ENCODE measurements around the gene CRB2.

Gene CRB2

DNA sequence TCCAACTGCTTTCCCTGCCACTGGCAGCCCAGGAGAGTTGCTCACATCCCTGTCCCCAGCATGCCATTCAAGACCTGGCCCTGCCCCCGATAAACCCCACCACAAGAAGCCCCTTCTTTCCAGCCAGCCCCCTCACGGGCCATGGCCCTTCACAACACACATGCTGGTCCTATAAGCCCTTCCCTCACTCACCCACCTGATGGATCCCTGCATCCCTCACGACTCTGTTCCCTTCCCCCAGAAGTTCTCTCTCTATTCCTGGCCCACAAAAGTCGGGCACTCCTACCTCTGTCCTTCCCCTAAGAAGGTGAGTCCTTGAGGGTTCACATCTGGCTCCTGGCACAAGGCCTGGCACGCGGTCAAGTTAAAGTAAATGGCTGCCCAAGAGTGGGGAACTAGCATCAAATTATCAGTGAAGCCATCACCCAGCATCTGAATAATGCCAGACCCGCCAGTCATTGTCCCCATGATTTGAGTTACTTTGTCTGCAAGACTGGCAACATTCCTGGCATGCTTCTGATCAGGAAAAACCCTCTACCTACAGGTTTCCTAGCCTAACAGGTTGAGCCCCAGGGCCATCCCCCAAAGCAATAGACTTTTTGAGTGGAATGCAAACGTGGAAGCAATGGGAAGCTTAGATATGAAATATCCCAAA lies 65.9 kb downstream of the CRB2 start:
- no peak for DNase-seq (ENCODE audit: low spot score)

DNA sequence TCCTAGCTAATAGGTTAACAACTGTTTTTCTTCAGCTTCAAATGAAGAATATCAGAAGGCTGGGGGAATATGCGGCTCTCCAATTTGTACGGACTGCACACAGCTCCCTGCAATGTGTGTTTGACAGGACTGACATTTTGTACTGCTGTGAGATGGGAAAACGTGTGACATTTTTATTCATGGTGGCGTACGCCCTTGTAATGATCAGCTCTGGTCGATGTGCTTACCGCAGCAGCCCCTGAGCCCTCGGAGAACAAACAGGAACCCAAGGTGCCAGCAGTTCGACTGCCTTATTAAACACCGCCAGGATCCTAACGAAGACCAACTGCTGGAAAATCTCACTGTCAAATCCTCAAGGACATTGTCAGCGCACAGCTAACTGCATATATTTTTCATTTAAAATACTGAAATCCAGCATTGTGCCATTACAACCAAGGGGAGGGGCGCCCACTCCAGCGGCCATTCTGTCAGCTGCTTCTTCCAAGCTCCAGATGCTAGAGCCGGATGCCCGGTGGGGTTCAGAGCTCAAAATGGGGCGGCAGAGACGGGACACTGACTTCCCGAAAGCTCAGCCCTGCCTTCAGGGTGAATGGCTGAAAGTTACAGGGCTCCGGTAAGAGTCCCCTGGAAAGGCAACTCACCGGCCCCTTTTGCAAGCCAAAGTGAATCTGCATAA lies 66.8 kb downstream of the CRB2 start:
- DNase-seq (ENCODE audit: low spot score) = no peak

- no peak for DNase-seq (ENCODE audit: low spot score)
Observed at GRCh38 chr9:123423311-123423640, 67.3 kb downstream of the CRB2 start.

- no peak for DNase-seq (ENCODE audit: low spot score)
Observed at GRCh38 chr9:123424131-123424530, 68.1 kb downstream of the CRB2 start.

GRCh38 chr9:123424552-123425225 lies 68.7 kb downstream of the CRB2 start:
- DNase-seq (ENCODE audit: low spot score) = no peak

- DNase-seq (ENCODE audit: low spot score) = no peak
Observed at GRCh38 chr9:123425261-123425821, 69.3 kb downstream of the CRB2 start.

GRCh38 chr9:123425836-123426365 lies 69.9 kb downstream of the CRB2 start:
- DNase-seq (ENCODE audit: low spot score) = no peak

- no peak for DNase-seq (ENCODE audit: low spot score)
Observed at GRCh38 chr9:123426406-123426805, 70.4 kb downstream of the CRB2 start.

All from RKO (cell line).